Measurements from ENCODE around the gene PRPSAP1.

PRPSAP1 gene

DNA sequence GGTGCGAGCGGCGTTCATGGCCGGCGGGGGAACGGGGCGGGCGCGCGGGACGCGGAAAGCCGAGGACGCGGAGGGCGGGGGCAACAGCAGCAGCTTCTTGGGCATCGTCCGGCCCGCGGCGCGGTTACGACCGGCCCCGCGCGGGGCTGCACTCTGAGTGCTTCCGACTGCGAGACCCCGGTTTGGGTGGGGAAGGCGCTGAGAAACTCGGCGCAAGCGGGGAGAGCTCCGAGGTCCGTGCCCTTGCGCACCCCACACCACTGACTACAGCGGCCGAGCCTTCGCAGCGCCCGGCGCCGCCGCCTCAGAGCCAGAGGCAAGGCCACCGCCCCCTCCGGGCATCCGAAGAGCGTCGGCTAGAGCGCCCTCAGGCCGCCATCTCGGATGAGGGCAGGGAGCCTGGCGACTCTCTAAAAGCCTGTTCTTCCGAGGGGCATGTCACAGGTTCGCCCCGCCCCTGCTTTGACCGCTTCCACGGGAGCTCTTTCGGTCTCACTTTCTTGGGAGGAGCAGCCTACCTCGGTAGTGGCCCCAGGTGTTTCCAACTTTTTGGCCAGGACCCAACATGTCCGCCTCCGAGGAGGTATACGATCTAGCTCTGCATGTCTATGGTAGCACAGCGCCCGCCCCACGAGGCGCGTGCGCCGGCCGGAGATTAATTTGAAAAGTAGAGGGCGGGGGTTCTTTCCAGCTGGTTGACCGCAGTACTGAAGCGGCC, at the start of gene PRPSAP1:
Gene PRPSAP1 (minus strand): TSS at position 318 of the 718 bp plus-strand sequence. CDS start 213 bp downstream, at position 105.
- DNase-seq = peak; percentile 83

DNA sequence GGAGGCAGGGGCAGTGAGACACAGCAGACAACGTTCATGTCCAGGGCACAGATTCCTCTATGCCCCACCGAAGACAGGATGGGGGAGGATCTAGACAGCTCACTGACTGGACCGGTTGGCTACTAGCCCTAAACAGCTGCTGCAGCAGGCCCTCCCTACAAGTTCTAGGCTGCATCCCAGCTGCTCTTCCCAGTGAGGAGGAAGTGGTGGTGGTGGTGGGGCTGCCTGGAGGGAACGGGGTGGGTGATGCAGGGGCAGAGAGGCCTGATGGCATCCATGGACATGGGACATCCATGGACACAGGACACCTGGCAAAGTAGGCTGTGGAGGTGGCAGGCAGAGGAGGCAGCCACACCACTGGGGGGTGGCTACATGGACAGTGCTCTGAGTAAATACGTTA, 49.0 kb upstream of the PRPSAP1 start:
- no peak for DNase-seq

DNA sequence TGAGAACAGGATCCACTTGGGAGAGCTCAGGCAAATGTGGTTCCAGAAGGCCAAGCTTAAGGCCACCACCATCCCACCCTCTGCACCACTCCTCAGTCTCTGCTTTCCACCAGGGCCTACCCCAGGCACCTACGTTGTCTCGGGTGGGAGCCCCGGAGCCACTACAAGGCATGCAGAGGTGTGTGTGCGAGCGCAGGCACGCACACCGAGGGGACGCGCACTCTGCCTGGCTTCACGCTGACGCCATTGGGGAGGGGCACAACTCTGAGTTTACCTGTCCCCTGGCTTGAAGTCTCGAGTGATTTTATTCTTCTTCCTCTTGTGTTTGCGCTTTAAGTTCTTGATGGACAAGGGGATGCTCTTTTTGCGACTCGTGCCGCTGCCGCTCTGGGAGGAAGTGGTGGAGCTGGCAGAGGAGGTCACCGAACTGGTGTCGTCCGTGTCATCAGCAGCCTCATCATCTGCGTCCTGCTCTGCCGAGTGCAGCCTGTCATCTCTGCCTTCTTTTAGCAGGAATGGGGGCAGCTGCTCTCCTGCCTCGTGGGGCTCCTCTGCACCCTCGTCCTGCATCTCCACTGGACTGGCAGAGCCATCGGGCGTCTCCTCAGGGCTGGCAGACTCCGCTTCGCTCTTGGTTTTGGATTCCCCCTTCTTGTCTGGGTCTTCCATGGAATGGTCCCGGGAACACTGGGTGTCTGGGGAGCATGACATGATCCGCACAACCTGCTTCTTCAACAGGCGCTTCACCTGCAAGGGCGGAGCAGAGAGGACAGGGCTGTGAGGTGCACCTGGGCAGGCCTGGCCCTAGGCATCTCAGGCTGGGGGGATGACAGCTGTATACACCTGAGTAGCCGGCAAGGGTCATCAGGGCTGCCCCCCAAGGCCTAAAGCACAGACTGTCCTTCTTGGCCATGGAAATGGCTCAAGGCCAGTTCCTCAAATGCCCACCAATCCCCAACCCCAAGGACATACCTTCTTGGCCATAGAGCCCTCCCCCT, 45.8 kb upstream of the PRPSAP1 start:
- DNase-seq = no peak

DNA sequence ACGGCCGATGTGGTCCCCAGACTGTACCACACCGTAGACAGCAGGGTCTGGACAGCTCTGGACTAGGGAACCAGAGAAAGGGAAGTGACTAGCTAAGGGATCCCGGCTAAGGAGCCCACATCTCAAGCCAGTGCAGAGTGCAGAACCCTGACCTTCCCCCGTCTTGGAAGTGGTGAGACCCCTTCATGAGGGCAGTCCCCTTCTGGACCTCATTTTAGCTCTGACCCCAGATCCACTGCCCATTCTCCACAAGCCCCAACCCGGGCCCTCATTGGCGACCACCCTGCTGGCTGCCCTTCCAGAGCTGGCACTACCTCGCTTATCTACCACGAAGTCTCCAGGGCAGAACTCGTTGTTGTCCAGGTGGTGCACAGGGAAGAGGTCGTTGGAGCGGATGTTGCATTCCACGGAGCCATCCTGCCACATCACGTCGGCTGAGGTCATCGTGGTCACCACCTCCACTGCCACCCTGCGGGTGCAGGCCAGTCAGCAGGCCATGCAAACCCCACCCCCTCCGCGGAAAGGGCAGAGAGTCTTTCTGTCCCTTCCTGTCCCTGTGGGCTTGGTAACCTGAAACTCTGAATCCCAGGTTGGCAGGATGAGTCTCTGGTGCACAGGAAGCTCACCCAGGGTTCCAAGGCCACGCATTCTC, 44.9 kb upstream of the PRPSAP1 start:
- no peak for DNase-seq

DNA sequence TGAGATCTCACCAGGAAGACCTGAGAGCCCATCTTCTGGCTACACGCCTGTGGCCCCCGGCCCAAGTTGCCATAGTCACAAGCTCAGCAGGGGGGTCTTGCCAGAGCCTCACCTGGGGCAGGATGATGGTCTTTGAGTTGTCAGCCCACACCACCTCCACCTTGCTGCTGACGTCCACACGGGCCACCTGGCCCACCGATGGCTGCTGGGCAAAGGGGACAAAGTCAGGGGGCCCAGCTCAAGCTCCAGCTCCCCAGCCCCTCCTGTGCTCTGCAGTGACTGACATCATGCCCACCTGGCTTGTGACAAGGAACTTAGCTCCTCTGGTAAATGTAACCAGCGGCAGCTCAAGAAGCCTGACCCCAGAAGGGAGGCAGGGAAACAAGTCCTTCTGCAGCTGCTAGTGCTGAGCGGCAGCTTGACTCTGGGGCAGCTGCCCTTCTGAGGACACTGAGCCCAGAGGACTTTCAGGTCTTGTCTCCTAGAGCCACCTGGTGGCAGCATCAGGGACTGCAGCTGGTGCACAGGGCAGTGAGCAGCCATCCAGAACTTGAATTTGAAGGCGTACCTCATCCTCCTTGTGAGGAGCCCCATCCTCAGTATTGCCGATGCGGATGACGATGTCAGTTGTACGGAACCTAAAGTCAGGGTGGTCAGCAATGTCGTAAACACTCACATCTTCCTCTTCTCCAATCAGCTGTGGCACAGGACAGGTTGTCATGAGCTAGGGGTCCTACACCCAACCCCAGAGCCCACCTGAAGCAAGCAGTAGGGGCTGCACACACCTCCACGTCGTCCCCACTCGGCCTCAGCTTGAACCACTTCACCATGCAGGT, 44.2 kb upstream of the PRPSAP1 start:
- DNase-seq = peak; percentile 87

GRCh38 chr17:76397184-76397583, 43.5 kb upstream of the PRPSAP1 start:
- no peak for DNase-seq

DNA sequence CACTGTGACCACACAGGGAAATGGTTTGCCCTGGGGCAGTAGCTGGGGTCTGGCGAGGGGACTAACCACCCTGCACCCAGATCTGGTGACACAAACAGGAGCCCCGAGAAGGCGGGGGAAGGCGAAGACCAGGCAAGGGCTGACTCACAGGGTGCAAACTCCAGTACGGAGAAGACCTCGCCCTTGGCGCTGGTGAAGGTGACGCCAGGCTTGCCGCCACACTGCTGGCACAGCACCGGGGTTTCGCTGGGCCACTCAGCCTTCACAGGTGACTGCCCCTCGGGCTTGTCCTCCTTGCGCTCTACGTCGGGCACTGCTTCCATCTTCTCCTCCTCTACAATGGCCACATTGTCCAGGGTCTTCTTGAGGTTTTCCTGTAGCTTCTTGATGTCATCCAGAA, 42.3 kb upstream of the PRPSAP1 start:
- no peak for DNase-seq

DNA sequence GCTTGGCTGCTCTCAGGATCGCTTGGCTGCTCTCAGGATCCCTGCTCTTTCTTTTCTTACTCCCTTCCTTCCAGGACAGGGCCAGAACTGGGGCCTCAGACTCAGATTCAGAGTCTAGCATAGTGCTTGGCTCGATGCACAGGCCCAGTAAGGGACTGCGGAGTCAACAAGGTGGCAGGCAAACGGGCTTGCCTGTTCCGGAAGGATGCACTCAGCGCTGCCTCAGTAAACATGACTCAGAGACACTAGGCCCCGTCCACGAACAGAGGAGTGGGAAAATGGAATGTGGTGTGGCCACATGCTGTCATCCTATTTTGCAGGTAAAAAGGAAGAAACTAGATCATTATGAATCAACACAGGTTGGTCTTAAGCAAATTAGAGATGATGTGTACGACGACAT, 40.5 kb upstream of the PRPSAP1 start:
- DNase-seq = no peak

DNA sequence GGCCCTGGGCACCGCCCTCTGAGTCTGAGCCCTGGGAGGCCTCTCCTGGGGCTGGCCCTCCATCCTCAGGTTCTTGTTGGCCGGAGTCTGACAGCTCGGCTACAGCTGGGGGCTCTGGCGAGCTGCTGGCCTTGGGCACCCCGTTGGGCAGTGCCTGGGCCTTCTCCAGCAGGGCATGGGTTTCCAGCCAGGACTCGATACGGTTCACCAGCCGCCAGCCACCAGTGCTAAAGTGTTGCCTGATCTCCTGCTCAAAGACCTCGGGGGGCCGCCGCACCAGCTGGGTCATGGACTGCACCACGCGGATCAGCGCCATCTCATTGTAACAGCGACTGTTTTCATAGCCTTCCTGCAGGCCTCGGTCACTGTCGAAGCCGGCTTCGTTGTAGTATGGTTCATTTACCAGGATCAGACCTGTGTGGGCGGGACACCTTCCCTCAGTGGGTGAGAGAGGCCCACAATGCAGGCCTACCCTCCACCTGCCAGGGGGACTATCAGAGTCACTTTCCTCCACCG, 37.5 kb upstream of the PRPSAP1 start:
- DNase-seq = no peak

GRCh38 chr17:76390003-76390421, 36.3 kb upstream of the PRPSAP1 start:
- no peak for DNase-seq

GRCh38 chr17:76388966-76389888, 35.5 kb upstream of the PRPSAP1 start:
- DNase-seq = no peak

DNA sequence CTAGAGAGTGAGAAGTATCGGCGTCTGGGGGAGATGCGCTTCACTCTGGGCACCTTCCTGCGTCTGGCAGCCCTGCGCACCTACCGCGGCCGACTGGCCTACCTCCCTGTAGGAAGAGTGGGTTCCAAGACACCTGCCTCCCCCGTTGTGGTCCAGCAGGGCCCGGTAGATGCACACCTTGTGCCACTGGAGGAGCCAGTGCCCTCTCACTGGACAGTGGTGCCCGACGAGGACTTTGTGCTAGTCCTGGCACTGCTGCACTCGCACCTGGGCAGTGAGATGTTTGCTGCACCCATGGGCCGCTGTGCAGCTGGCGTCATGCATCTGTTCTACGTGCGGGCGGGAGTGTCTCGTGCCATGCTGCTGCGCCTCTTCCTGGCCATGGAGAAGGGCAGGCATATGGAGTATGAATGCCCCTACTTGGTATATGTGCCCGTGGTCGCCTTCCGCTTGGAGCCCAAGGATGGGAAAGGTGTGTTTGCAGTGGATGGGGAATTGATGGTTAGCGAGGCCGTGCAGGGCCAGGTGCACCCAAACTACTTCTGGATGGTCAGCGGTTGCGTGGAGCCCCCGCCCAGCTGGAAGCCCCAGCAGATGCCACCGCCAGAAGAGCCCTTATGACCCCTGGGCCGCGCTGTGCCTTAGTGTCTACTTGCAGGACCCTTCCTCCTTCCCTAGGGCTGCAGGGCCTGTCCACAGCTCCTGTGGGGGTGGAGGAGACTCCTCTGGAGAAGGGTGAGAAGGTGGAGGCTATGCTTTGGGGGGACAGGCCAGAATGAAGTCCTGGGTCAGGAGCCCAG, 33.5 kb upstream of the PRPSAP1 start:
- no peak for DNase-seq

- peak; percentile 86 for DNase-seq
These were observed 32.4 kb upstream of the PRPSAP1 start for GRCh38 chr17:76385892-76386786.

DNA sequence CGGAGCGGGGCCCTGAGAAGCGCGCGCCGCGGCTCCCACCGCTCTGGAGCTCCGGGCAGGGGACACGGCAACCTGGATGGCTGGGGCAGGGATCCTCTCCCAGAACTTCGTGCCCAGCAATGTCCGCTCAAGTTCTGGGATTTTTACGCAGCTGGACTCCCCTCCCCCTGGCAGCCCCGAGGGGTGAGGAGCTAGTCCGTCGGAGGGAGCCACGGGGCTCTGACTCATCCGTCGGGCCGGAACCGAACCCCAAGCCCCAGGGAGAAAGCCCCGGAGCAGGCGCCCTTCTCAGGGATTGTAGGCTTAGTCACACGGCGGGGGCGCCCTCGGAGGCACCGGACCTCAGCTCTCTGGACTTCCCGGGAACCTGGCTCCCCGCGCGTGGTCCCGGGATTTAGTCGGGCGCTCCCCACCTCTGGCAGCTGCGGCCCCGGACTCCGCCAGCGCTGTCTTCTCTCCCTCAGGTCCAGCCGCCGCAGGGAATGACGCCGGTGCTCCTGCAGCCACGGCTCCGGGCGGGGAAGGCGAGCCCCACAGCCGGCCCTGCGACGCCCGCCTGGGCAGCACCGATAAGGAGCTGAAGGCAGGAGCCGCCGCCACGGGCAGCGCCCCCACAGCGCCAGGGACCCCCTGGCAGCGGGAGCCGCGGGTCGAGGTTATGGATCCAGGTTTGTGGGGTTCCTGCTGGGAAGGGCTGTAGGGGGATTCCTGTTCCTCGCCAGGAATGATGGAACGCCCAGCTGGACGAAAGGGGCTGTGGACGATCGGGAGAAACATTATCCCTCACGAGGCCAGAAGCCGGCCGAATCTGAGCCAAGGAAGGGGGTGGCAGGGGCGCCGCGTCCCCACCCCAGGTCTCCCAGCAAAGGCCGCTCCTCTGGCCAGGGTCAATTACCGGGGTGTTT, 31.5 kb upstream of the PRPSAP1 start:
- DNase-seq = peak; percentile 37

DNA sequence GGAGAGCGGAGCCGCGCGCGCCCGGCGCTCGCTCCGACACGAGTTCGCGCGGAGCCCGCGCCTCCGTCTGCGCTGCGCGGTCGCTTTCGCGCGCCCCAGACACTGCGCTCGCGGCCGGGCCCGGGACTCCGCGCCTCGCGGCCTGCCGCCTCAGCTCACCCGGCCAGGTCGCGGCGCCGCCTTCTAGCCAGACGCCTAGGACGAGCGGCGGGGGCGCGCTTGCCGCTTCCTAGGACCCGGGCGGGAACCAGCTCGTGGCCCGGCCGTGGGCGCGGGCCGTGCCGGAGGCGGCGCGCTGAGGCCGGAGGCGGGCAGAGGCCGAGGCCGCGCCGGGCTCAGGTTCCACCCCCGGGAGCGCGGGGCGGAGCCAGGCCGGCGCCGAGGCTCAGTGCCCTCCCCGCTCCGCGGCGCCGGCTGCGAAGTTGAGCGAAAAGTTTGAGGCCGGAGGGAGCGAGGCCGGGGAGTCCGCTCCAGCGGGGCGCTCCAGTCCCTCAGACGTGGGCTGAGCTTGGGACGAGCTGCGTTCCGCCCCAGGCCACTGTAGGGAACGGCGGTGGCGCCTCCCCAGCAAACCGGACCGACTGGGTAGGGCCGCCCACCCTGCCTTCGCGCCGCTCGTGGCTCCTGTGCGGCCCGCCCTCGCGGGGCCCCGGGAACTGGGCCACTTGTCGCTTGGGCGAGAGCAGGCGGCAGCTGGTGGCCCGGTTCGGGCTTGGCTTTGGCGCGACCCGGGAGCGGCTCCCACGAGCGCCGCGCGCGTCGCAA, 30.7 kb upstream of the PRPSAP1 start, which contains the start of gene SPHK1:
Gene SPHK1 (plus strand): TSS at position 388 of the 765 bp plus-strand sequence. CDS start 1,036 bp downstream, outside the sequence.
- DNase-seq = peak; percentile 59

- peak; percentile 49 for DNase-seq
These were observed 30.0 kb upstream of the PRPSAP1 start for GRCh38 chr17:76383546-76384221.
